ENCODE results near the gene DAPK3. TPM values are rescaled to one million over a fixed set of nuclear protein-coding genes. Genes with fewer than 3 reads are reported as not detected.

Gene DAPK3
- total RNA-seq, 1 experiment from 2014 or later: 121 TPM

DNA sequence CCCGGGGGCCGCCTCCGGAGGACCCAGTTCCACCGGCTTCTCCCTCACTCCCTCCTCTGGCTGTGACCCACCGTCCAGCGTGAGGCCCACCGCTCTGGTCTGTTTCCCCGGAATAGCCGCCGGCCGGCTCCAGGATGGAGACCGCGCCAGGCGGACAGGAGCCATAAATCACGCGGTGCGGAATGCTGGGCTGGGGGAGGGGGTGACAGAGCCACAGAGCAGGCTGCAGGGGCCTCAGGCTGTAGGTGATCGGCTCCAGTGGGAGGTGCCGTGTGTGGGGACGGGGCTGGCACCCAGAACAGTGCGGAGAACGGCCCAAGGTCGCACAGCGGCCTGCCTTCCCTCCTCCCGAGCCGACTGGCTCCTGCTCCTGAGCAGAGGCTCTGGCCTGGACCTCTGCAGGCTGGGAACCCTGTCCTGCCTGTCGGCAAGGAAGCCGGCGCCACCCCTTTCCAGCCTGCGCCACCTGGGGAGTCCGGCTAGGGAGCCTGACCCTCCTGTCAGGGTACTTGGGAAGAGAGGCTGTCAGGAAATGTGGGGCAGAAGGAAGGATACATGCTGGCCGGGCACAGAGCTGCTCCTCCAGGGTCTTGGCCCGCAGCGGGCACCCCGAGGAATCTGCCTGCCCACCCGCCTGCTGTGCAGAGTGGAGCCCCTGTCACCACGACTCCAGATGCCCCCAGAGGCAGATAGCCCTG is 45.0 kb upstream of the DAPK3 start:
- Mint-ChIP-seq H3K4me1 (peaks cover 0 to 11% of the 10 kb centered on the region in 2 experiments; a peak in 2 of 4 replicates), H3K4me3 (no peak overlapping the region), H3K9me3 (no peaks in the 10 kb centered on the region), H3K27me3 (ENCODE audit: low read depth) (no peaks in the 10 kb centered on the region), H3K36me3 (ENCODE audit: insufficient read depth in 1 of 3, low read depth in 3 of 3) (peaks cover 11 to 39% (median 28%) of the 10 kb centered on the region in 3 experiments; a peak in 6 of 7 replicates), H3K27ac (peak overlapping the region in 1 of 3 experiments; percentile 76; a peak in 1 of 7 replicates)
- H3K27ac ChIP-seq (ENCODE audit: insufficient read length, low read depth, low read length): no peak overlapping the region
- no peak overlapping the region for H2BK20ac ChIP-seq (ENCODE audit: low read depth, low read length, poor library complexity, severe bottlenecking)
- H4K8ac ChIP-seq (replicated peaks; ENCODE audit: insufficient read length, low read depth, low read length): no peak overlapping the region
- TF ChIP-seq, protein P1, sequence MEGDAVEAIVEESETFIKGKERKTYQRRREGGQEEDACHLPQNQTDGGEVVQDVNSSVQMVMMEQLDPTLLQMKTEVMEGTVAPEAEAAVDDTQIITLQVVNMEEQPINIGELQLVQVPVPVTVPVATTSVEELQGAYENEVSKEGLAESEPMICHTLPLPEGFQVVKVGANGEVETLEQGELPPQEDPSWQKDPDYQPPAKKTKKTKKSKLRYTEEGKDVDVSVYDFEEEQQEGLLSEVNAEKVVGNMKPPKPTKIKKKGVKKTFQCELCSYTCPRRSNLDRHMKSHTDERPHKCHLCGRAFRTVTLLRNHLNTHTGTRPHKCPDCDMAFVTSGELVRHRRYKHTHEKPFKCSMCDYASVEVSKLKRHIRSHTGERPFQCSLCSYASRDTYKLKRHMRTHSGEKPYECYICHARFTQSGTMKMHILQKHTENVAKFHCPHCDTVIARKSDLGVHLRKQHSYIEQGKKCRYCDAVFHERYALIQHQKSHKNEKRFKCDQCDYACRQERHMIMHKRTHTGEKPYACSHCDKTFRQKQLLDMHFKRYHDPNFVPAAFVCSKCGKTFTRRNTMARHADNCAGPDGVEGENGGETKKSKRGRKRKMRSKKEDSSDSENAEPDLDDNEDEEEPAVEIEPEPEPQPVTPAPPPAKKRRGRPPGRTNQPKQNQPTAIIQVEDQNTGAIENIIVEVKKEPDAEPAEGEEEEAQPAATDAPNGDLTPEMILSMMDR (conservative IDR thresholded peaks at IDR 0.05): no peak
- H3T11ph ChIP-seq (ENCODE audit: low read length): no peak overlapping the region
- H2BK120ac ChIP-seq (ENCODE audit: low read depth, low read length, poor library complexity, severe bottlenecking): no peak overlapping the region
- no peak overlapping the region for H3K9ac ChIP-seq (ENCODE audit: extremely low read depth, insufficient read length, low read length)
- no peak overlapping the region for H3K14ac ChIP-seq (ENCODE audit: insufficient read depth, low read length)
- no peak overlapping the region for H3K4me2 ChIP-seq (ENCODE audit: insufficient read depth, insufficient read length, low read length)
- H3K79me2 ChIP-seq (ENCODE audit: insufficient read depth, low read length): peaks cover 9% of the 10 kb centered on the region; the same call in 1 of the 2 replicates
- WGBS (ENCODE audit: extremely low coverage, insufficient read length, low lambda C conversion rate): no CpG with 5 or more reads among the region's 37 CpGs
- H3K18ac ChIP-seq (ENCODE audit: insufficient read length, low read depth, low read length): no peak overlapping the region
- H2BK5ac ChIP-seq (ENCODE audit: insufficient read length, low read length): no peak overlapping the region
- no peaks in the 10 kb centered on the region for H4K20me1 ChIP-seq (ENCODE audit: control insufficient read depth, insufficient read depth, insufficient read length)
- H3K4me1 ChIP-seq (ENCODE audit: insufficient read depth, low read length): no peaks in the 10 kb centered on the region
- no peak overlapping the region for H3K4ac ChIP-seq (ENCODE audit: low read depth, low read length)
- H3K79me1 ChIP-seq (ENCODE audit: insufficient read depth, low read depth, low read length, poor library complexity, severe bottlenecking): peaks cover 13% of the 10 kb centered on the region
- H2AFZ ChIP-seq (ENCODE audit: low read length): no peak overlapping the region
- H2AK5ac ChIP-seq (ENCODE audit: insufficient read length, low read length): no peak overlapping the region
- H3K9me3 ChIP-seq (ENCODE audit: control insufficient read depth, low read depth, low read length): no peaks in the 10 kb centered on the region
- H3K56ac ChIP-seq (ENCODE audit: insufficient read length, low read depth, low read length): no peak overlapping the region
- H3K23me2 ChIP-seq (ENCODE audit: insufficient read length, low read depth, low read length, poor library complexity, severe bottlenecking): no peaks in the 10 kb centered on the region
- no peak overlapping the region for H3K23ac ChIP-seq (ENCODE audit: insufficient read length, low read depth, low read length)
- no peak overlapping the region for H4K5ac ChIP-seq (ENCODE audit: insufficient read length, low read depth, low read length)
- no peak overlapping the region for H4K91ac ChIP-seq (ENCODE audit: insufficient read length, low read depth, low read length)
- DNase-seq: no peak
- H2BK12ac ChIP-seq (ENCODE audit: insufficient read length, low read depth, low read length): no peak overlapping the region
- H2BK15ac ChIP-seq (ENCODE audit: low read depth, low read length): no peak overlapping the region
- no peaks in the 10 kb centered on the region for H3K27me3 ChIP-seq (ENCODE audit: insufficient read depth, low read length)
